Vagina (tissue), 2 donors: ENCODE data around the gene FAAH2.

Experiments
- CTCF ChIP-seq, 3 experiments: fragments of 450-650 bp in 2 of 3; fragments of 200-600 bp in 1 of 3; sonication (generic) in 1 of 3; IDR thresholded peaks; one replicate each; pipeline ENCODE4 v1.5.1; 2017 to 2019; ENCODE audit warnings: antibody characterized with exemption in 3 of 3, mild to moderate bottlenecking in 2 of 3, moderate library complexity in 2 of 3
- POLR2A ChIP-seq, 2 donors: fragments of 450-650 bp; IDR thresholded peaks; one replicate each; pipeline ENCODE4 v1.6.1; 2017; ENCODE audit warnings: antibody characterized with exemption in 2 of 2, mild to moderate bottlenecking in 2 of 2, moderate library complexity in 2 of 2
- POLR2AphosphoS5 ChIP-seq, 2 donors: sonication (generic); formaldehyde crosslinking; IDR thresholded peaks; one replicate each; pipeline ENCODE4 v1.9.0; 2017; ENCODE audit warnings: antibody characterized with exemption in 2 of 2, mild to moderate bottlenecking in 2 of 2, low read depth in 1 of 2; ENCODE audit not compliant: insufficient read depth in 1 of 2

- TF ChIP-seq POLR2A (IDR thresholded peaks at IDR 0.05) (no peak), CTCF (IDR thresholded peaks at IDR 0.05) (no peak), POLR2AphosphoS5 (IDR thresholded peaks at IDR 0.05; ENCODE audit: insufficient read depth in 1 of 2, low read depth in 1 of 2) (no peak)
Measured at GRCh38 chrX:57481514-57481913, 195.0 kb downstream of the FAAH2 start.
